Breast epithelium (tissue), 4 donors: ENCODE data around the gene CLDN15. TPM values are rescaled to one million over a fixed set of nuclear protein-coding genes. Genes with fewer than 3 reads are reported as not detected.

ENCODE experiments used
- DNase-seq, 2 donors: peaks; one replicate each; pipeline ENCODE4 v3.0.0-alpha.2; 2019; ENCODE audit warnings: low spot score in 2 of 2
- H3K27ac ChIP-seq, 2 donors: fragments of 200-600 bp; sonication (generic) in 1 of 2; one replicate each; pipeline ENCODE4 v1.5.1; 2016 to 2019; ENCODE audit warnings: mild to moderate bottlenecking in 1 of 2
- H3K27me3 ChIP-seq, 2 donors: fragments of 200-600 bp; sonication (generic) in 1 of 2; one replicate each; pipeline versions ENCODE4 v1.5.1 to v1.6.0; 2017 to 2019; ENCODE audit warnings: control low read depth in 1 of 2, mild to moderate bottlenecking in 1 of 2
- H3K36me3 ChIP-seq: fragments of 200-600 bp; one replicate; pipeline ENCODE4 v1.5.1; 2019
- H3K4me1 ChIP-seq, 2 donors: fragments of 200-600 bp; sonication (generic); one replicate each; pipeline ENCODE4 v1.5.1; 2016 to 2019; ENCODE audit warnings: control low read depth in 1 of 2
- H3K4me3 ChIP-seq, 3 donors: fragments of 200-600 bp; sonication (generic); 1 replicate in 2 of 3; 2 replicates in 1 of 3; pipeline ENCODE4 v1.5.1; 2016 to 2019; ENCODE audit warnings: mild to moderate bottlenecking in 3 of 3, moderate library complexity in 2 of 3
- H3K9me3 ChIP-seq, 2 donors: fragments of 200-600 bp; sonication (generic) in 1 of 2; one replicate each; pipeline ENCODE4 v1.5.1; 2016 to 2019; ENCODE audit warnings: control low read depth in 1 of 2
- CTCF ChIP-seq, 3 donors: fragments of 450-650 bp; IDR thresholded peaks; one replicate each; pipeline ENCODE4 v1.5.1; 2016 to 2017; ENCODE audit warnings: antibody characterized with exemption in 3 of 3, mild to moderate bottlenecking in 3 of 3, moderate library complexity in 3 of 3
- POLR2A ChIP-seq: fragments of 450-650 bp; IDR thresholded peaks from one replicate; pipeline ENCODE4 v1.6.1; 2016; ENCODE audit warnings: antibody characterized with exemption, mild to moderate bottlenecking, moderate library complexity
- POLR2AphosphoS5 ChIP-seq, 3 donors: sonication (generic); formaldehyde crosslinking; IDR thresholded peaks; one replicate each; pipeline ENCODE4 v1.6.1; 2017; ENCODE audit warnings: antibody characterized with exemption in 3 of 3
- intact Hi-C: fragments of 100-400 bp; cut with DNase I; formaldehyde crosslinking; loops from one replicate; pipeline ENCODE4 v1.15.1; 2023; ENCODE audit warnings: low total_unique reads
- total RNA-seq, 3 donors: library from RNA; depleted of rRNA; stranded (reverse); fragments of >200 nt; gene quantifications; one replicate each; pipeline ENCODE4 v1.1.0, GENCODE V29; 2016

Gene CLDN15
- total RNA-seq, 3 donors from 2014 or later: 14.4 to 44.6 (median 17.1) TPM

GRCh38 chr7:101186194-101186593 is 51.4 kb downstream of the CLDN15 start:
- Histone ChIP-seq H3K9me3 (no peaks in the 10 kb centered on the region), H3K27ac (no peak overlapping the region), H3K4me1 (no peaks in the 10 kb centered on the region), H3K27me3 (peaks cover 0 to 7% of the 10 kb centered on the region in 2 donors), H3K4me3 (no peak overlapping the region), H3K36me3 (no peaks in the 10 kb centered on the region)
- DNase-seq: no peak
- TF ChIP-seq POLR2A (no peak), CTCF (IDR thresholded peaks at IDR 0.05) (no peak), POLR2AphosphoS5 (IDR thresholded peaks at IDR 0.05) (no peak)
- intact Hi-C loops: no loop called here

GRCh38 chr7:101185258-101185839 is 52.3 kb downstream of the CLDN15 start:
- H3K27ac ChIP-seq: no peak overlapping the region
- TF ChIP-seq POLR2AphosphoS5 (IDR thresholded peaks at IDR 0.05) (no peak), POLR2A (no peak), CTCF (IDR thresholded peaks at IDR 0.05) (no peak)
- H3K4me3 ChIP-seq: no peak overlapping the region
- H3K4me1 ChIP-seq: no peaks in the 10 kb centered on the region
- no peak for DNase-seq
- no peaks in the 10 kb centered on the region for H3K36me3 ChIP-seq
- peaks cover under 1 to 15% of the 10 kb centered on the region in 2 donors for H3K27me3 ChIP-seq
- intact Hi-C loops: no loop called here
- no peaks in the 10 kb centered on the region for H3K9me3 ChIP-seq

Other genes with a start within 250 kb of the CLDN15 start
- under 1 TPM in 1 of 3 donors, not detected in 2; under 0.01 TPM for gene MUC17, start 217.7 kb downstream of the CLDN15 start, total RNA-seq
- gene TRIM56, start 152.3 kb downstream of the CLDN15 start, total RNA-seq: 10 to 100 TPM; 14.1 to 21.6 (median 19.9) TPM
- 10 to 100 TPM in 1 of 3 donors, 1 to 10 TPM in 2; 6.2 to 24.3 (median 7.4) TPM for gene SERPINE1, start 110.7 kb downstream of the CLDN15 start, total RNA-seq
- 10 to 100 TPM; 29.6 to 55.7 (median 44.6) TPM for gene AP1S1, start 83.3 kb downstream of the CLDN15 start, total RNA-seq
- under 1 TPM in 1 of 3 donors, not detected in 2; 0.16 TPM for gene VGF, start 72.2 kb downstream of the CLDN15 start, total RNA-seq
- gene NAT16, start 57.5 kb downstream of the CLDN15 start, total RNA-seq: not detected
- 1 to 10 TPM in 1 of 3 donors, not detected in 2; 2.6 TPM for gene MOGAT3, start 36.8 kb downstream of the CLDN15 start, total RNA-seq
- gene PLOD3, start 20.2 kb downstream of the CLDN15 start, total RNA-seq: 10 to 100 TPM; 23.9 to 46.2 (median 43.2) TPM
- gene ZNHIT1, start 19.6 kb downstream of the CLDN15 start, total RNA-seq: 100 to 1,000 TPM in 1 of 3 donors, 10 to 100 TPM in 2; 80.2 to 107 (median 91.4) TPM
- 100 to 1,000 TPM; 252 to 432 (median 278) TPM for gene FIS1, start 7.3 kb upstream of the CLDN15 start, total RNA-seq
- 10 to 100 TPM; 19.7 to 33.4 (median 24.5) TPM for gene IFT22, start 84.0 kb upstream of the CLDN15 start, total RNA-seq
- not detected for gene COL26A1, start 125.1 kb upstream of the CLDN15 start, total RNA-seq